ENCODE measurements around the gene PTGDR2.

Gene PTGDR2

GRCh38 chr11:60874421-60875365 lies 18.9 kb upstream of the PTGDR2 start:
- no peak for DNase-seq

GRCh38 chr11:60873533-60873932 lies 17.8 kb upstream of the PTGDR2 start:
- no peak for DNase-seq

DNA sequence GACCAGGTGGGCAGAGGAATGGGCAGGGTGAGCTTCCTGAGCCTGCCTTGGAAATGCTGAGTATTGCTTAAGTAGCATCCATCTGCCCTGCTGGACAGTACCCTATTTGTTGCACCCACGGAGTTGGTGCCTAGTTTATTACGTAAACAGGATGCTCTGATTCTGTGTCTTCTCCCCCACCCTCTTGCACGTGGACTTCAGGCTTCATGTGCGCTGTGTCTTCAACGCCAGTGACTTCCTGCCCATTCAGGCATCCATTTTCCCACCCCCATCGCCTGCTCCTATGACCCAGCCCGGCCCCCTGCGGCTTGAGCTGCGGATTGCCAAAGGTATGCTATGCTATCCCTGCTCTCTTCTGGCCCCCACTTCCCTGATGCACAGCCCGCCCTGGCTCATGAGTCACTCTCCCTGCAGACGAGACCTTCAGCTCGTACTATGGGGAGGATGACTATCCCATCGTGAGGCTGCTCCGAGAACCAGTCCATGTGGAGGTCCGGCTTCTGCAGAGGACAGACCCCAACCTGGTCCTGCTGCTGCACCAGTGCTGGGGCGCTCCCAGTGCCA lies 17.3 kb upstream of the PTGDR2 start:
- DNase-seq: peak; percentile 52

DNA sequence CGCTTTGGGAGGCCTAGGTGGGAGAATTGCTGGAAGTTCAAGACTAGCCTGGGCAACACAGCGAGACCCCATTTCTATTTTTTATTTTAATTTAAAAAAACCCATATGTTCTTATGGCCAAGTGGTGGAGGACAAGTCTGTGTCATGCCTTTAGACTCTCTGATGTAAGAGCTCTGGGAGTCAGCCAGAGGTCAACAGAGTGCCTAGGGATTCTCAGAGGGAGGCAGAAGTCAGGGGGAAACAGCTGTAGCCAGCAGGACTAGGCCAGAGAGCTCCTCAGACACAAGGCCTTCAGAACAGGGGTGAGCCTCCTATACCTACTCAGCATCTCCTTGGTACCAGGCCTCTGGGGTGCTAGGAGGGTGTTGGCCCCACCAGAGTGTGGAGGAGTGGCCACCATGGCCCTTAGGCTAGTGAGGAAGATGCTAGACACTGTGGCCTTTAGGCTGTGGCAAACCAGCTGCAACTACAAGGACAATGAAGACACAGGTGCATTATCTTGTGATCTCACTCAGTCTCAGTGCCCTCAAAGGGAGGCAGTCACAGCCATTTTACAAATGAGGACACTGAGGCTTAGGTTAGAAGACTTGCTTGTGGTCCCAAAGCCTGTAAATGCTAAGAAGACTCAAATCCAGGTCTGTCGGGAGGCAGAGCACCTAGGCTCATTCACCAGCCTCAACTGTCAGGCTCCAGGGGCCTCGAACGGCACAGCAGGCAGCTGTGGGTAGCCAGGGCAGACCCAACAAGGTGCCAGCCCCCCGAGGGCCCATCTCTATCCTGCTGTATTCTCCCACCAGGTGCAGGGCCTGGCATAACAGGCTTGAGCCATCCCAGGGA lies 16.6 kb upstream of the PTGDR2 start:
- peak; percentile 64 for DNase-seq

GRCh38 chr11:60871378-60872061 lies 15.8 kb upstream of the PTGDR2 start:
- DNase-seq: no peak

- DNase-seq: no peak
These were observed 15.1 kb upstream of the PTGDR2 start for GRCh38 chr11:60870733-60871377.

- no peak for DNase-seq
These were observed 14.5 kb upstream of the PTGDR2 start for GRCh38 chr11:60870276-60870675.

GRCh38 chr11:60869451-60869825 lies 13.7 kb upstream of the PTGDR2 start:
- no peak for DNase-seq

GRCh38 chr11:60868682-60869450 lies 13.1 kb upstream of the PTGDR2 start:
- DNase-seq: no peak

DNA sequence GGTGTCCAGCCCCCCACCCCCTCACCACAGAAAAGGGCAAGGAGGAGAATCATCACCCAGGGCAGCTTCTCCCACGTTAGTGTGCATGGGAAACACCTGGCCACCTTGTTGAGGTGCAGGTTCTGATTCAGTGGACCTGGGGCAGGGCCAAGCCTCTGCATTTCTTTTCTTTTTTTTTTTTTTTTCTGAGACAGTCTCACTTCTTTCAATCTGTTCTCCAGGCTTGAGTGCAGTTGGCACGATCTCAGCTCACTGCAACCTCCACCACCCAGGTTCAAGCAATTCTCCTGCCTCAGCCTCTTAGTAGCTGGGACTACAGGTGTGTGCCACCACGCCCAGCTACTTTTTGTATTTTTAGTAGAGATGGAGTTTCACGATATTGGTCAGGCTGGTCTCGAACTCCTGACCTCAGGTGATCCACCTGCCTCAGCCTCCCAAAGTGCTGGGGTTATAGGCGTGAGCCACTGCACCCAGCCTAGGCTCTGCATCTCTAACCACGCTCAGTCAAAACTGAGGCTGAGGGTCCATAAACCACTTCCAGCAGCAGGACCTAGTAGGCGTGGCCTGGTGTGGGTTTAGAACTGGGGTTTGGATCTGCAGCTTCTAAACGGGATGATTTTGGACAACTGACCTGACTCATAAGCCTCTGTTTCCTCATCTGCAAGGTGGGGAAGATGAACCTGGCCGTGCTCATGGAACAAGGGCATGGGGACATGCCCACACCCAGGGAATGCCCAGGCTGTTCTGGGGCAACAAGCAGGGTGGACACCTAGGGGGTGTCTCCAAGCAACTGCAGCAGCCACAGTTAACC lies 12.3 kb upstream of the PTGDR2 start:
- DNase-seq: no peak

- no peak for DNase-seq
These were observed 11.4 kb upstream of the PTGDR2 start, which contains the start of gene ZP1 for GRCh38 chr11:60866911-60867870. Gene ZP1, plus strand, starts transcription at chr11:60867542. Its CDS starts 20 bp downstream, at chr11:60867562.

- DNase-seq: no peak
These were observed 9.2 kb upstream of the PTGDR2 start for GRCh38 chr11:60864856-60865513.

DNA sequence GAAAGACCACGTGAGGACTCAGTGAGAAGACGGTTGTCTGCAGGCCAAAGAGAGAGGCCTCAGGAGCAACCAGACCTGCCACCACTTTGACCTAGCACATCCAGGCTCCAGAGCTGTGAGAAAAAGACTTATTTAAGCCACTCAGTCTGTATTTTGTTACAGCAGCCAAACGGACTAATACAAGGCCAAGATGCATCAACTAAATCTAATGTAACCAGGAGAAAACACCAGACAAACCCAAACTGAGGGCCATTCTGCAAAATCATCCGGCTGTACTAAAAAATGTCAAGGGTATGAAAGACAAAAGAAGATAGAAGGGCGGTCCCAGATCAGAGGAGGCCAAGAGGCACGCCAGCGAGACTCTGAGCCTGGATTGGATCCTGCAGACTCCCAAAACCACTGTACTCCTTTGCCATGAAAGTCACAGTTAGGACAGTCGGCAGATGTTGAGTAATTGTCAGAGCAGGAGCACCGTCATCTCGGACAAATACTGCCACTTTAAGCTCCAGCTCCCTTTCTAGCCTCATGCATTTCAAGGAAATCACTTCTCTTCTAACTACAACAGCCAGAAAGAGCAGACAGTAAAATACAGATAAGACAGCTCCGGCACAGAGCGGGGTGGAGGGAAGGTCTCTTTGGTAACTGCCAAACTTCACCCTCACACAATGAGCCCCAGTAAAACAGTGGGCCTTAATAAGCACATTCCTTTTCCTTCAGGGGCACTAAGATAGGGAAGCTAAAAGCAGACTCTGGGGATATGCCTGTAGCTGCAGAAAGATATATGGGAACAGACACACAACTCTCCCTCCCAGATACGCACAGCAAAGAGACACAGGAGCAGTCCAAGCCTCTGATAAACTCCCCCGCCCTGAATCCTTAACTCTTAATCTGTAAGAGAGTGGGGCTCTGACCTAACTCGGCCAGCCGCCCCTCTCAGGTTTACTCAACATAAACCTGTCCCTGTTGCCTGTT lies 8.1 kb upstream of the PTGDR2 start:
- no peak for DNase-seq

DNA sequence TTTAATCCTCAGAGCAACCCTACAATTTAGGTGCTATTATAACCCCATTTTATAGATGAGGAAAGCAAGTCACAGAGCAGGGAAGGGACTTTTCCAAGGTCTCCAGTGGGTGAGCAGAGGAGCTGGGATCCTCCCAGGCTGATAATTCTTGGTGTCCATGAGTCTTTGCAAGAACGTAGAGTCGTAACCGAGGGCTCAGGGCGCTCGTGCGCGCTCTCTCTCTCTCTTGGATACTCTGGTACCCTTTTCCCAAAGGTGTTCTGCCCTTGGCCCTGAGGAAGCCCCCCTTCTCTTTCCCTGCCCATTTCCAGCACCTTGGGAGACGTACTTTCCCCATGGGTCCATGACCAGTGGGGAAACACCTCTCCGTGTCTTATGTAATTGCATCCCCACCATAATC lies 6.4 kb upstream of the PTGDR2 start:
- no peak for DNase-seq

DNA sequence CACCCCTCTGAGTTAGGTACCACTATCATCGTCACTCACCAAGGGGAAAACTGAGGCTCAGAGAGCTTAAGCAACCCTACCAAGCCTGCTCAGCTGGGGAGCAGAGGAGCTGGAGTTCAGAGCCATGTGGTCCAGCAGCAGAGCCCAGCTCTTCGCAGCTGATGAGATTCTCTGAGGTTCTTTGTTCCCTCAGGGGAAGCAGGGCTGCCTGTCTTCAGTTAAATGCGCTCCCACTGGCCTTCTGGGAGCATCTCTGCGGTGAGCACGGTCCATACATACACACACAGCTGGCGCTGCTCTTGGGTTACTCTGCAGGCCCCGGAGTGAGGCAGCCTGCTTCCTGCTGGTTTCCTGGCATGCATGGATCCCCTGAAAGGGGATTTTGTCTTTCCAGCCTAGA lies 5.2 kb upstream of the PTGDR2 start:
- DNase-seq: no peak

DNA sequence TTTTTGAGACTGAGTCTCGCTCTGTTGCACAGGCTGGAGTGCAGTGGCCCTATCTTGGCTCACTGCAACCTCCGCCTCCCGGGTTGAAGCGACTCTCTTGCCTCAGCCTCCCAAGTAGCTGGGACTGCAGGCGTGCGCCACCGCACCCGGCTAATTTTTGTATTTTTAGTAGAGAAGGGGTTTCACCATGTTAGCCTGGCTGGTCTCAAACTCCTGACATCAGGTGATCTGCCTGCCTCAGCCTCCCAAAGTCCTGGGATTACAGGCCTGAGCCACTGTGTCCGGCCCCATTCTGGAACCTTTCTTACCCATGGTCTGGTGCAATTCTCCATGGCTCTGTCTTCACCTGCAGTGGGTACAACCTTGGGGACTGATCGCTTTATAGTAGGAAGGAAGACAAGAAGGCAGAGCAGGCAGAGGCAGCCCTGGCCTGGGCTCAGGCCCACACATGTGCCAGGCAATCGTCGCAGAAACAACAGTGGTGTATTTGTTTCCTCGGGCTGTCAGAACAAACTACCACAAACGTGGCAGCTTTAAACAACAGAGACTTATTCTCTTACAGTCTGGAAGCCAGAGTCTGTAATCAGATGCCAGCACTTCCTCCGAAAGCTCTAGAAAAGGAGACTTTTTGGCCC lies 4.0 kb upstream of the PTGDR2 start:
- DNase-seq: no peak
